Measurements from ENCODE around the gene RAB9A.

Gene RAB9A

GRCh38 chrX:13702111-13702789, 13.3 kb downstream of the RAB9A start:
- Histone ChIP-seq H2BK120ac (ENCODE audit: low read depth, low read length) (no peak overlapping the region), H3K23ac (ENCODE audit: low read depth, low read length, poor library complexity) (no peak overlapping the region), H3K4ac (ENCODE audit: low read length) (no peak overlapping the region), H3K4me3 (ENCODE audit: low read length in 2 of 2) (no peak overlapping the region), H3K4me2 (ENCODE audit: insufficient read depth, low read length, poor library complexity, severe bottlenecking) (no peak overlapping the region), H2AFZ (ENCODE audit: low read length) (no peak overlapping the region), H3K27me3 (ENCODE audit: control insufficient read depth in 3 of 3, insufficient read depth in 3 of 3, low read depth in 1 of 3, low read length in 3 of 3) (no peaks in the 10 kb centered on the region), H3K36me3 (replicated peaks in 1 of 2; ENCODE audit: control insufficient read depth in 2 of 2, insufficient read depth in 2 of 2, low read length in 2 of 2) (peaks cover 0 to 22% of the 10 kb centered on the region in 2 donors), H3K4me1 (ENCODE audit: control insufficient read depth in 2 of 2, insufficient read depth in 1 of 2, low read depth in 1 of 2, low read length in 2 of 2) (no peaks in the 10 kb centered on the region), H2BK15ac (ENCODE audit: low read length) (no peak overlapping the region), H3K18ac (ENCODE audit: low read length) (no peak overlapping the region), H3K27ac (replicated peaks; ENCODE audit: low read length) (no peak overlapping the region), H3K14ac (ENCODE audit: low read length) (no peak overlapping the region), H4K8ac (ENCODE audit: low read depth, low read length) (no peak overlapping the region), H3K9me3 (replicated peaks in 1 of 2; ENCODE audit: control insufficient read depth in 2 of 2, insufficient read depth in 1 of 2, low read depth in 1 of 2, low read length in 2 of 2) (no peaks in the 10 kb centered on the region), H2BK12ac (ENCODE audit: low read length) (no peak overlapping the region), H3K79me1 (ENCODE audit: low read depth, low read length) (peaks cover 3% of the 10 kb centered on the region), H2BK5ac (ENCODE audit: low read length) (no peak overlapping the region), H3K9ac (ENCODE audit: low read depth, low read length, poor library complexity) (no peak overlapping the region), H2AK5ac (ENCODE audit: low read depth, low read length) (no peak overlapping the region), H4K91ac (ENCODE audit: low read depth, low read length, poor library complexity) (no peak overlapping the region)
- no CpG with 5 or more reads among the region's 5 CpGs for WGBS, 2 donors (ENCODE audit: extremely low coverage in 2 of 2, insufficient read length in 2 of 2, insufficient replicate concordance in 1 of 2)
- DNase-seq (ENCODE audit: low spot score) = no peak

GRCh38 chrX:13703135-13703534, 14.2 kb downstream of the RAB9A start:
- Histone ChIP-seq H3K4me1 (ENCODE audit: control insufficient read depth in 2 of 2, insufficient read depth in 1 of 2, low read depth in 1 of 2, low read length in 2 of 2) (no peaks in the 10 kb centered on the region), H3K14ac (ENCODE audit: low read length) (no peak overlapping the region), H2BK120ac (ENCODE audit: low read depth, low read length) (no peak overlapping the region), H3K4me2 (ENCODE audit: insufficient read depth, low read length, poor library complexity, severe bottlenecking) (no peak overlapping the region), H3K18ac (ENCODE audit: low read length) (no peak overlapping the region), H3K4me3 (ENCODE audit: low read length in 2 of 2) (no peak overlapping the region), H3K4ac (ENCODE audit: low read length) (no peak overlapping the region), H2AK5ac (ENCODE audit: low read depth, low read length) (no peak overlapping the region), H3K23ac (ENCODE audit: low read depth, low read length, poor library complexity) (no peak overlapping the region), H3K9me3 (replicated peaks in 1 of 2; ENCODE audit: control insufficient read depth in 2 of 2, insufficient read depth in 1 of 2, low read depth in 1 of 2, low read length in 2 of 2) (no peaks in the 10 kb centered on the region), H4K8ac (ENCODE audit: low read depth, low read length) (no peak overlapping the region), H3K79me1 (ENCODE audit: low read depth, low read length) (peaks cover 3% of the 10 kb centered on the region), H2BK15ac (ENCODE audit: low read length) (no peak overlapping the region), H3K36me3 (replicated peaks in 1 of 2; ENCODE audit: control insufficient read depth in 2 of 2, insufficient read depth in 2 of 2, low read length in 2 of 2) (peaks cover 0 to 18% of the 10 kb centered on the region in 2 donors), H2AFZ (ENCODE audit: low read length) (no peak overlapping the region), H2BK12ac (ENCODE audit: low read length) (no peak overlapping the region), H3K27me3 (ENCODE audit: control insufficient read depth in 3 of 3, insufficient read depth in 3 of 3, low read depth in 1 of 3, low read length in 3 of 3) (no peaks in the 10 kb centered on the region), H4K91ac (ENCODE audit: low read depth, low read length, poor library complexity) (no peak overlapping the region), H3K9ac (ENCODE audit: low read depth, low read length, poor library complexity) (no peak overlapping the region), H3K27ac (replicated peaks; ENCODE audit: low read length) (no peak overlapping the region), H2BK5ac (ENCODE audit: low read length) (no peak overlapping the region)
- WGBS, 2 donors (ENCODE audit: extremely low coverage in 2 of 2, insufficient read length in 2 of 2, insufficient replicate concordance in 1 of 2) = no CpG with 5 or more reads among the region's 3 CpGs
- DNase-seq (ENCODE audit: low spot score) = no peak

GRCh38 chrX:13703589-13703988, 14.7 kb downstream of the RAB9A start:
- Histone ChIP-seq H3K18ac (ENCODE audit: low read length) (no peak overlapping the region), H4K91ac (ENCODE audit: low read depth, low read length, poor library complexity) (no peak overlapping the region), H3K36me3 (replicated peaks in 1 of 2; ENCODE audit: control insufficient read depth in 2 of 2, insufficient read depth in 2 of 2, low read length in 2 of 2) (peaks cover 0 to 18% of the 10 kb centered on the region in 2 donors), H3K14ac (ENCODE audit: low read length) (no peak overlapping the region), H2BK5ac (ENCODE audit: low read length) (no peak overlapping the region), H3K4me3 (ENCODE audit: low read length in 2 of 2) (no peak overlapping the region), H3K27ac (replicated peaks; ENCODE audit: low read length) (no peak overlapping the region), H3K4me1 (ENCODE audit: control insufficient read depth in 2 of 2, insufficient read depth in 1 of 2, low read depth in 1 of 2, low read length in 2 of 2) (no peaks in the 10 kb centered on the region), H3K9ac (ENCODE audit: low read depth, low read length, poor library complexity) (no peak overlapping the region), H3K79me1 (ENCODE audit: low read depth, low read length) (peaks cover 3% of the 10 kb centered on the region), H2BK120ac (ENCODE audit: low read depth, low read length) (no peak overlapping the region), H2AFZ (ENCODE audit: low read length) (no peak overlapping the region), H3K9me3 (replicated peaks in 1 of 2; ENCODE audit: control insufficient read depth in 2 of 2, insufficient read depth in 1 of 2, low read depth in 1 of 2, low read length in 2 of 2) (no peaks in the 10 kb centered on the region), H3K23ac (ENCODE audit: low read depth, low read length, poor library complexity) (no peak overlapping the region), H3K4ac (ENCODE audit: low read length) (no peak overlapping the region), H2AK5ac (ENCODE audit: low read depth, low read length) (no peak overlapping the region), H3K4me2 (ENCODE audit: insufficient read depth, low read length, poor library complexity, severe bottlenecking) (no peak overlapping the region), H3K27me3 (ENCODE audit: control insufficient read depth in 3 of 3, insufficient read depth in 3 of 3, low read depth in 1 of 3, low read length in 3 of 3) (no peaks in the 10 kb centered on the region), H2BK15ac (ENCODE audit: low read length) (no peak overlapping the region), H2BK12ac (ENCODE audit: low read length) (no peak overlapping the region), H4K8ac (ENCODE audit: low read depth, low read length) (no peak overlapping the region)
- no peak for DNase-seq (ENCODE audit: low spot score)
- no CpG with 5 or more reads among the region's 3 CpGs for WGBS, 2 donors (ENCODE audit: extremely low coverage in 2 of 2, insufficient read length in 2 of 2, insufficient replicate concordance in 1 of 2)

- Histone ChIP-seq H3K27me3 (ENCODE audit: control insufficient read depth in 3 of 3, insufficient read depth in 3 of 3, low read depth in 1 of 3, low read length in 3 of 3) (no peaks in the 10 kb centered on the region), H2BK15ac (ENCODE audit: low read length) (no peak overlapping the region), H2AK5ac (ENCODE audit: low read depth, low read length) (no peak overlapping the region), H3K9me3 (replicated peaks in 1 of 2; ENCODE audit: control insufficient read depth in 2 of 2, insufficient read depth in 1 of 2, low read depth in 1 of 2, low read length in 2 of 2) (no peaks in the 10 kb centered on the region), H3K4me2 (ENCODE audit: insufficient read depth, low read length, poor library complexity, severe bottlenecking) (no peak overlapping the region), H3K79me1 (ENCODE audit: low read depth, low read length) (no peaks in the 10 kb centered on the region), H3K4me3 (ENCODE audit: low read length in 2 of 2) (no peak overlapping the region), H3K4me1 (ENCODE audit: control insufficient read depth in 2 of 2, insufficient read depth in 1 of 2, low read depth in 1 of 2, low read length in 2 of 2) (no peaks in the 10 kb centered on the region), H2BK12ac (ENCODE audit: low read length) (no peak overlapping the region), H3K18ac (ENCODE audit: low read length) (no peak overlapping the region), H3K9ac (ENCODE audit: low read depth, low read length, poor library complexity) (no peak overlapping the region), H3K36me3 (replicated peaks in 1 of 2; ENCODE audit: control insufficient read depth in 2 of 2, insufficient read depth in 2 of 2, low read length in 2 of 2) (peaks cover 6 to 69% of the 10 kb centered on the region in 2 donors), H3K27ac (replicated peaks; ENCODE audit: low read length) (no peak overlapping the region), H2BK120ac (ENCODE audit: low read depth, low read length) (no peak overlapping the region), H4K8ac (ENCODE audit: low read depth, low read length) (no peak overlapping the region), H3K23ac (ENCODE audit: low read depth, low read length, poor library complexity) (no peak overlapping the region), H4K91ac (ENCODE audit: low read depth, low read length, poor library complexity) (no peak overlapping the region), H2AFZ (ENCODE audit: low read length) (no peak overlapping the region), H3K14ac (ENCODE audit: low read length) (no peak overlapping the region), H2BK5ac (ENCODE audit: low read length) (no peak overlapping the region), H3K4ac (ENCODE audit: low read length) (no peak overlapping the region)
- no CpG with 5 or more reads among the region's 4 CpGs for WGBS, 2 donors (ENCODE audit: extremely low coverage in 2 of 2, insufficient read length in 2 of 2, insufficient replicate concordance in 1 of 2)
- DNase-seq (ENCODE audit: low spot score) = no peak
Observed at GRCh38 chrX:13711141-13711540, 22.2 kb downstream of the RAB9A start.

All from neuronal stem cell (in vitro differentiated cells).